Neuronal stem cell (in vitro differentiated cells): ENCODE data around the gene DAW1.

Experiments used
- DNase-seq: peaks from one replicate; pipeline ENCODE4 v3.0.0-alpha.2; 2013; ENCODE audit warnings: low spot score
- H2AFZ ChIP-seq: one replicate; pipeline ENCODE4 v1.6.1; 2013; ENCODE audit warnings: mild to moderate bottlenecking, low read length, inconsistent platforms
- H2AK5ac ChIP-seq: 2 replicates; pipeline ENCODE4 v1.6.1; 2013; ENCODE audit warnings: low read depth, mild to moderate bottlenecking, inconsistent platforms, low read length, moderate library complexity, mixed read lengths
- H2BK120ac ChIP-seq: 2 replicates; pipeline ENCODE4 v1.6.1; 2013; ENCODE audit warnings: low read depth, mild to moderate bottlenecking, inconsistent platforms, low read length, moderate library complexity, mixed read lengths
- H2BK12ac ChIP-seq: one replicate; pipeline ENCODE4 v1.6.1; 2013; ENCODE audit warnings: low read length, inconsistent platforms
- H2BK15ac ChIP-seq: 2 replicates; pipeline ENCODE4 v1.6.1; 2013; ENCODE audit warnings: mild to moderate bottlenecking, low read length, inconsistent platforms, mixed read lengths
- H2BK5ac ChIP-seq: one replicate; pipeline ENCODE4 v1.6.1; 2013; ENCODE audit warnings: inconsistent platforms, mild to moderate bottlenecking, low read length, moderate library complexity
- H3K14ac ChIP-seq: one replicate; pipeline ENCODE4 v1.6.1; 2013; ENCODE audit warnings: low read length, inconsistent platforms
- H3K18ac ChIP-seq: 2 replicates; pipeline ENCODE4 v1.6.1; 2013; ENCODE audit warnings: low read length, inconsistent platforms
- H3K23ac ChIP-seq: 2 replicates; pipeline ENCODE4 v1.6.1; 2013; ENCODE audit warnings: low read depth, mild to moderate bottlenecking, mixed read lengths, low read length, inconsistent platforms; ENCODE audit not compliant: poor library complexity
- H3K27ac ChIP-seq: replicated peaks from 3 replicates; pipeline ENCODE4 v1.5.1; 2013; ENCODE audit warnings: low read length, inconsistent platforms
- H3K27me3 ChIP-seq, 3 experiments: 2 replicates each; pipeline ENCODE4 v1.6.1; 2013; ENCODE audit warnings: low read length in 3 of 3, mild to moderate bottlenecking in 2 of 3, inconsistent platforms in 1 of 3, low read depth in 1 of 3, mixed read lengths in 1 of 3, moderate library complexity in 1 of 3; ENCODE audit not compliant: control insufficient read depth in 3 of 3, insufficient read depth in 3 of 3
- H3K36me3 ChIP-seq, 2 donors: replicated peaks in 1 of 2; 2 replicates each; pipeline ENCODE4 v1.6.1; 2013; ENCODE audit warnings: low read length in 2 of 2; ENCODE audit not compliant: control insufficient read depth in 2 of 2, insufficient read depth in 2 of 2
- H3K4ac ChIP-seq: 2 replicates; pipeline ENCODE4 v1.6.1; 2013; ENCODE audit warnings: inconsistent platforms, mild to moderate bottlenecking, low read length, moderate library complexity
- H3K4me1 ChIP-seq, 2 donors: 1 replicate in 1 of 2; 2 replicates in 1 of 2; pipeline ENCODE4 v1.6.1; 2013; ENCODE audit warnings: low read length in 2 of 2, low read depth in 1 of 2; ENCODE audit not compliant: control insufficient read depth in 2 of 2, insufficient read depth in 1 of 2
- H3K4me2 ChIP-seq: one replicate; pipeline ENCODE4 v1.6.1; 2013; ENCODE audit warnings: mild to moderate bottlenecking, low read length, inconsistent platforms; ENCODE audit not compliant: insufficient read depth, poor library complexity, severe bottlenecking
- H3K4me3 ChIP-seq, 2 donors: 2 replicates each; pipeline ENCODE4 v1.5.1; 2013; ENCODE audit warnings: low read length in 2 of 2, mild to moderate bottlenecking in 2 of 2, inconsistent platforms in 1 of 2, moderate library complexity in 1 of 2
- H3K79me1 ChIP-seq: one replicate; pipeline ENCODE4 v1.6.1; 2013; ENCODE audit warnings: low read depth, mild to moderate bottlenecking, inconsistent platforms, low read length, moderate library complexity
- H3K9ac ChIP-seq: one replicate; pipeline ENCODE4 v1.6.1; 2013; ENCODE audit warnings: mild to moderate bottlenecking, low read depth, low read length, inconsistent platforms; ENCODE audit not compliant: poor library complexity
- H3K9me3 ChIP-seq, 2 donors: replicated peaks in 1 of 2; 2 replicates each; pipeline versions ENCODE3 to v1.6.1; 2013; ENCODE audit warnings: low read length in 2 of 2, mild to moderate bottlenecking in 2 of 2, inconsistent platforms in 1 of 2, low read depth in 1 of 2, mixed read lengths in 1 of 2, moderate library complexity in 1 of 2; ENCODE audit not compliant: control insufficient read depth in 2 of 2, insufficient read depth in 1 of 2
- H4K8ac ChIP-seq: one replicate; pipeline ENCODE4 v1.6.1; 2013; ENCODE audit warnings: low read depth, mild to moderate bottlenecking, inconsistent platforms, low read length, moderate library complexity
- H4K91ac ChIP-seq: one replicate; pipeline ENCODE4 v1.6.1; 2013; ENCODE audit warnings: low read length, low read depth, mild to moderate bottlenecking, inconsistent platforms; ENCODE audit not compliant: poor library complexity
- WGBS, 2 donors: extraction: QIAGEN DNeasy Blood & Tissue Kit; methylation state at CpG; one replicate each; pipeline ENCODE4 v1.1.7; 2013; ENCODE audit warnings: missing lambda C conversion rate in 2 of 2, mixed read lengths in 1 of 2; ENCODE audit not compliant: insufficient read length in 2 of 2, insufficient replicate concordance in 1 of 2; ENCODE audit errors: extremely low coverage in 2 of 2; 5-methylcytosine and 5-hydroxymethylcytosine counted together

The DAW1 gene

GRCh38 chr2:227826019-227826521 is 45.4 kb upstream of the DAW1 start:
- DNase-seq = no peak

GRCh38 chr2:227826563-227826962 is 44.9 kb upstream of the DAW1 start:
- Histone ChIP-seq H3K79me1 (no peaks in the 10 kb centered on the region), H2AK5ac (no peak overlapping the region)

More at GRCh38 chr2:227826019-227826521, 45.4 kb upstream of the DAW1 start:
- H3K9ac ChIP-seq = no peak overlapping the region
- no peak overlapping the region for H3K14ac ChIP-seq
- no peak overlapping the region for H2BK5ac ChIP-seq
- H3K9me3 ChIP-seq = no peaks in the 10 kb centered on the region
- no peak overlapping the region for H2BK12ac ChIP-seq
- WGBS, 2 donors = no CpG with 5 or more reads among the region's 10 CpGs
- no peak overlapping the region for H2AK5ac ChIP-seq
- H4K8ac ChIP-seq = no peak overlapping the region
- no peaks in the 10 kb centered on the region for H3K27me3 ChIP-seq
- H2BK15ac ChIP-seq = no peak overlapping the region
- H3K27ac ChIP-seq = no peak overlapping the region
- H2AFZ ChIP-seq = no peak overlapping the region
- H2BK120ac ChIP-seq = no peak overlapping the region
- H3K36me3 ChIP-seq = no peaks in the 10 kb centered on the region
- no peak overlapping the region for H3K4ac ChIP-seq
- no peak overlapping the region for H3K18ac ChIP-seq
- no peak overlapping the region for H3K4me2 ChIP-seq
- H3K23ac ChIP-seq = no peak overlapping the region
- no peaks in the 10 kb centered on the region for H3K4me1 ChIP-seq
- no peak overlapping the region for H3K4me3 ChIP-seq
- no peak overlapping the region for H4K91ac ChIP-seq
- H3K79me1 ChIP-seq = no peaks in the 10 kb centered on the region

GRCh38 chr2:227827143-227827542 is 44.3 kb upstream of the DAW1 start:
- no peak overlapping the region for H3K27ac ChIP-seq
- no peak overlapping the region for H2AFZ ChIP-seq
- no peak overlapping the region for H3K4me3 ChIP-seq
- no peaks in the 10 kb centered on the region for H3K4me1 ChIP-seq
- WGBS, 2 donors = no CpG with 5 or more reads among the region's 7 CpGs
- no peak overlapping the region for H2BK120ac ChIP-seq
- no peaks in the 10 kb centered on the region for H3K27me3 ChIP-seq
- H3K18ac ChIP-seq = no peak overlapping the region
- no peak overlapping the region for H3K9ac ChIP-seq
- H3K9me3 ChIP-seq = no peaks in the 10 kb centered on the region
- H3K4ac ChIP-seq = no peak overlapping the region
- no peak for DNase-seq
- no peak overlapping the region for H2BK15ac ChIP-seq
- H2BK12ac ChIP-seq = no peak overlapping the region
- no peak overlapping the region for H4K8ac ChIP-seq
- no peaks in the 10 kb centered on the region for H3K79me1 ChIP-seq
- no peak overlapping the region for H3K4me2 ChIP-seq
- H3K23ac ChIP-seq = no peak overlapping the region
- H3K14ac ChIP-seq = no peak overlapping the region
- H4K91ac ChIP-seq = no peak overlapping the region
- H2BK5ac ChIP-seq = no peak overlapping the region
- H2AK5ac ChIP-seq = no peak overlapping the region
- H3K36me3 ChIP-seq = no peaks in the 10 kb centered on the region

More at GRCh38 chr2:227826563-227826962, 44.9 kb upstream of the DAW1 start:
- H3K18ac ChIP-seq = no peak overlapping the region
- no peaks in the 10 kb centered on the region for H3K36me3 ChIP-seq
- DNase-seq = no peak
- no peak overlapping the region for H3K4me3 ChIP-seq
- no peaks in the 10 kb centered on the region for H3K9me3 ChIP-seq
- H4K8ac ChIP-seq = no peak overlapping the region
- H3K9ac ChIP-seq = no peak overlapping the region
- no peak overlapping the region for H2BK120ac ChIP-seq
- no peak overlapping the region for H2AFZ ChIP-seq
- H2BK12ac ChIP-seq = no peak overlapping the region
- H3K14ac ChIP-seq = no peak overlapping the region
- no peak overlapping the region for H3K4ac ChIP-seq
- H2BK15ac ChIP-seq = no peak overlapping the region
- H4K91ac ChIP-seq = no peak overlapping the region
- no peaks in the 10 kb centered on the region for H3K27me3 ChIP-seq
- no peak overlapping the region for H2BK5ac ChIP-seq
- H3K23ac ChIP-seq = no peak overlapping the region
- no peak overlapping the region for H3K4me2 ChIP-seq
- no peaks in the 10 kb centered on the region for H3K4me1 ChIP-seq
- H3K27ac ChIP-seq = no peak overlapping the region
- no CpG with 5 or more reads among the region's 2 CpGs for WGBS, 2 donors

- Histone ChIP-seq H3K9me3 (no peaks in the 10 kb centered on the region), H3K23ac (no peak overlapping the region), H3K27ac (no peak overlapping the region), H2BK15ac (no peak overlapping the region), H3K4me3 (no peak overlapping the region), H2BK12ac (no peak overlapping the region), H3K4ac (no peak overlapping the region), H2BK5ac (no peak overlapping the region), H2AFZ (no peak overlapping the region), H3K36me3 (no peaks in the 10 kb centered on the region), H3K79me1 (no peaks in the 10 kb centered on the region), H4K91ac (no peak overlapping the region), H3K27me3 (no peaks in the 10 kb centered on the region), H3K14ac (no peak overlapping the region), H4K8ac (no peak overlapping the region), H2BK120ac (no peak overlapping the region), H2AK5ac (no peak overlapping the region), H3K4me1 (no peaks in the 10 kb centered on the region), H3K4me2 (no peak overlapping the region), H3K9ac (no peak overlapping the region), H3K18ac (no peak overlapping the region)
- no peak for DNase-seq
Measured at GRCh38 chr2:227828477-227828912, 42.9 kb upstream of the DAW1 start.
